ENCODE results near the gene RSPH3. TPM values are rescaled to one million over a fixed set of nuclear protein-coding genes. Genes with fewer than 3 reads are reported as not detected.

Gene RSPH3, protein sequence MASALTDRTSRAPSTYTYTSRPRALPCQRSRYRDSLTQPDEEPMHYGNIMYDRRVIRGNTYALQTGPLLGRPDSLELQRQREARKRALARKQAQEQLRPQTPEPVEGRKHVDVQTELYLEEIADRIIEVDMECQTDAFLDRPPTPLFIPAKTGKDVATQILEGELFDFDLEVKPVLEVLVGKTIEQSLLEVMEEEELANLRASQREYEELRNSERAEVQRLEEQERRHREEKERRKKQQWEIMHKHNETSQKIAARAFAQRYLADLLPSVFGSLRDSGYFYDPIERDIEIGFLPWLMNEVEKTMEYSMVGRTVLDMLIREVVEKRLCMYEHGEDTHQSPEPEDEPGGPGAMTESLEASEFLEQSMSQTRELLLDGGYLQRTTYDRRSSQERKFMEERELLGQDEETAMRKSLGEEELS
- polyA plus RNA-seq (2011; rRNA removed) (2.3 and 2.7 TPM in 2 replicates), polyA minus RNA-seq (2011; rRNA and poly(A)+ RNA removed) (2.6 and 3.4 TPM in 2 replicates)

DNA sequence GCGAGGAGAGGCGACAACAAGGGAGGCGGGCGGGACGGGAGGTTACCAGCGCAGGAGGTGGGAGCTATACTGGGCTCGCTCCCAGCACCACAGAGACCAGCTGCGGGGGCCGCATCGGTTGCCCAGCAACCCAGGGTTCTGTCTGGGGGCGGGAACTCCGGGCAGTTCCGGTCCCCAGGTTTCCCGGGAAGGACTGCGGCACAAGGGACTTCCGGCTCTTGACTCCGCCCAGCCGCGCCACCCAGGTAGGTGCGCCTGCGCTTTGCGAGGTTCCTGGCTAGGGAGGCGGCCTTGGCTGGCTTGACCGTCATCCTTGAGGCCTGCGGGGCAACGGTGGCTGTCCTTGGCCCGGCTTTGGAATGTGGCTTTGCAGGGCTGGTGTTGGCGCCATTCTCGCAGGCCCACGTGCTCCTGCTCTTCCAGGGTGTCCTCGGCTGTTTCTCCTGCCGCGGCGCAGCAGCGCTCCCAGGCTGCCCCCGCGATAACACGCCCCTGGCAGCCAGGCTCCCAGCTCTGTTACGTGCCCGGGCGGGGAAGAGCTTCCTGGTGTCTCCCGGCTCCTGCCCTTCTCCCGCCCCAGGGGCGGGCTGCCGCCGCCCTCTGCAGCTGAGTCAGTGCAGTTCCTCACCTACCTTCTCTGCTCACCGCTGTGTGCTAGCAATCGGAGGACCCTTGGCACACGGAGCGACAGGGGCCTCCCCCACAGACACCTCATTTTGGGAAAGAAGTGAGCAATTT is at the start of gene RSPH3:
Gene RSPH3, minus strand, starts transcription at position 537 of the 738 bp plus-strand sequence. CDS start 652 bp downstream, outside the sequence.
- TF ChIP-seq, protein P1, sequence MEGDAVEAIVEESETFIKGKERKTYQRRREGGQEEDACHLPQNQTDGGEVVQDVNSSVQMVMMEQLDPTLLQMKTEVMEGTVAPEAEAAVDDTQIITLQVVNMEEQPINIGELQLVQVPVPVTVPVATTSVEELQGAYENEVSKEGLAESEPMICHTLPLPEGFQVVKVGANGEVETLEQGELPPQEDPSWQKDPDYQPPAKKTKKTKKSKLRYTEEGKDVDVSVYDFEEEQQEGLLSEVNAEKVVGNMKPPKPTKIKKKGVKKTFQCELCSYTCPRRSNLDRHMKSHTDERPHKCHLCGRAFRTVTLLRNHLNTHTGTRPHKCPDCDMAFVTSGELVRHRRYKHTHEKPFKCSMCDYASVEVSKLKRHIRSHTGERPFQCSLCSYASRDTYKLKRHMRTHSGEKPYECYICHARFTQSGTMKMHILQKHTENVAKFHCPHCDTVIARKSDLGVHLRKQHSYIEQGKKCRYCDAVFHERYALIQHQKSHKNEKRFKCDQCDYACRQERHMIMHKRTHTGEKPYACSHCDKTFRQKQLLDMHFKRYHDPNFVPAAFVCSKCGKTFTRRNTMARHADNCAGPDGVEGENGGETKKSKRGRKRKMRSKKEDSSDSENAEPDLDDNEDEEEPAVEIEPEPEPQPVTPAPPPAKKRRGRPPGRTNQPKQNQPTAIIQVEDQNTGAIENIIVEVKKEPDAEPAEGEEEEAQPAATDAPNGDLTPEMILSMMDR (IDR thresholded peaks at IDR 0.05; ENCODE audit: insufficient read depth, low read depth, low read length): peak; percentile 48
- Histone ChIP-seq H3K36me3 (ENCODE audit: control insufficient read depth, insufficient read depth, low read length) (no peaks in the 10 kb centered on the region), H3K27me3 (ENCODE audit: control insufficient read depth, insufficient read depth, low read length) (no peaks in the 10 kb centered on the region), H3K4me3 (ENCODE audit: low read depth, low read length) (peak within 1 kb of the TSS; percentile 75)
- DNase-seq (ENCODE audit: low read depth): peak; percentile 60
- ChIA-PET CTCF (interaction anchor here (0.6 to 2.0 kb wide), 10 partner anchors 9 to 308 kb away, joined by 3 to 8 read pairs (median 4); no protein-coding TSS in a partner anchor), POLR2A (interaction anchor here (0.5 to 0.7 kb wide), 2 partner anchors 355 kb away, joined by 3 to 4 read pairs; partner anchors contain the start of gene DYNLT1)

- no peak for DNase-seq (ENCODE audit: low read depth)
- Histone ChIP-seq H3K4me3 (ENCODE audit: low read depth, low read length) (no peak overlapping the region), H3K36me3 (ENCODE audit: control insufficient read depth, insufficient read depth, low read length) (no peaks in the 10 kb centered on the region), H3K27me3 (ENCODE audit: control insufficient read depth, insufficient read depth, low read length) (peaks cover 7% of the 10 kb centered on the region)
- TF ChIP-seq, protein P1 (IDR thresholded peaks at IDR 0.05; ENCODE audit: insufficient read depth, low read depth, low read length): no peak
- CTCF ChIA-PET: interaction anchor here (0.8 kb wide), 1 partner anchor 53 kb away, joined by 3 read pairs; no protein-coding TSS in a partner anchor
- POLR2A ChIA-PET: interaction anchor here (0.6 kb wide), 1 partner anchor 20 kb away, joined by 6 read pairs; no protein-coding TSS in a partner anchor
Measured at GRCh38 chr6:159047891-159048685, 48.1 kb upstream of the RSPH3 start.

DNA sequence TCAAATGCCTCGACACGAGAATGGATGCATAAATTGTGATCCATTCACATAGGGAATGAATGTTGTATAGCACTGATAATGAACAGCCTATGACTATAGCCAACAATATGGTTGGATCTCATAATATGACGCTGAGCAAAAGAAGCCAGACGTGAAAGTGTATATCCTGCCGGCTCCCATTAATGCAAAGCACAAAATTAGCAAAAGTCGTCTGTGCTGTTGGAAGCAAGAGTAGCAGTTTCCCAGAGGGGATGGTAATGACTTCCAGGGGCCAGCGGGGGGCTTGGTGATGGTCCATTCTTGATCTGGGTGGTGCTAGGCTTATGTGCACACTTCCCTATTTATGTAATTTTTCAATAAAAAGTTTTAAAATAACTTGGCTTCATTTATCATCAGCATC is 45.8 kb upstream of the RSPH3 start:
- Histone ChIP-seq H3K36me3 (ENCODE audit: control insufficient read depth, insufficient read depth, low read length) (no peaks in the 10 kb centered on the region), H3K27me3 (ENCODE audit: control insufficient read depth, insufficient read depth, low read length) (peaks cover 5% of the 10 kb centered on the region), H3K4me3 (ENCODE audit: low read depth, low read length) (no peak overlapping the region)
- no peak for DNase-seq (ENCODE audit: low read depth)
- TF ChIP-seq, protein P1 (IDR thresholded peaks at IDR 0.05; ENCODE audit: insufficient read depth, low read depth, low read length): no peak
- ChIA-PET CTCF (interaction anchor here (2.9 kb wide), 1 partner anchor 89 kb away, joined by 21 read pairs; no protein-coding TSS in a partner anchor), POLR2A (no interaction called here)

GRCh38 chr6:159044899-159045727 is 45.1 kb upstream of the RSPH3 start, which contains the start of gene TAGAP:
Gene TAGAP (minus strand): TSS chr6:159044991. CDS start chr6:159044146, 845 bp downstream.
- CTCF ChIA-PET: interaction anchor here (1.1 to 4.4 kb wide), 5 partner anchors 12 to 89 kb away, joined by 3 to 33 read pairs (median 11); no protein-coding TSS in a partner anchor
- TF ChIP-seq, protein P1 (IDR thresholded peaks at IDR 0.05; ENCODE audit: insufficient read depth, low read depth, low read length): no peak
- Histone ChIP-seq H3K36me3 (ENCODE audit: control insufficient read depth, insufficient read depth, low read length) (no peaks in the 10 kb centered on the region), H3K27me3 (ENCODE audit: control insufficient read depth, insufficient read depth, low read length) (peaks cover 6% of the 10 kb centered on the region), H3K4me3 (ENCODE audit: low read depth, low read length) (no peak within 1 kb of the TSS)
- POLR2A ChIA-PET: interaction anchor here (0.6 kb wide), 1 partner anchor 9 kb away, joined by 3 read pairs; no protein-coding TSS in a partner anchor
- DNase-seq (ENCODE audit: low read depth): no peak

Measured in BJ (cell line).